PC-9 (cell line): ENCODE results near the gene UGGT2. TPM values are rescaled to one million over a fixed set of nuclear protein-coding genes. Genes with fewer than 3 reads are reported as not detected.

Experiments used
- Bru-seq: library from RNA; stranded (reverse); fragments of 400-500 nt; gene quantifications from one replicate; lab custom pipeline; 2021; lab: Mats Ljungman, UMichigan
- BruChase-seq, 2 experiments: library from RNA; stranded (reverse); fragments of 400-500 nt; gene quantifications; one replicate each; lab custom pipeline; 2021; lab: Mats Ljungman, UMichigan
- BruUV-seq: library from RNA; stranded (reverse); fragments of 400-500 nt; replicated peaks from 2 replicates; lab custom pipeline; 2021; lab: Mats Ljungman, UMichigan
- CTCF ChIA-PET: fragments of 300-600 bp; sonication (Branson Sonifier 250); formaldehyde crosslinking; loops from one replicate; lab custom pipeline; 2022; ENCODE audit warnings: antibody characterized with exemption; lab: Charles Lee
- POLR2A ChIA-PET: fragments of 300-600 bp; sonication (Branson Sonifier 250); formaldehyde crosslinking; loops from one replicate; lab custom pipeline; 2022; ENCODE audit warnings: antibody characterized with exemption; ENCODE audit not compliant: unreplicated experiment; lab: Charles Lee
- DNase-seq, 2 experiments: peaks; one replicate each; pipeline versions ENCODE4 v3.0.0 to v3.0.0-alpha.2; 2015 to 2022; ENCODE audit warnings: mixed read lengths in 1 of 2
- H2AFZ ChIP-seq: fragments of 200-600 bp; sonication (generic); 2 replicates; pipeline ENCODE4 v1.8.1; 2017; ENCODE audit warnings: antibody characterized with exemption
- H3F3A ChIP-seq: fragments of 200-600 bp; sonication (generic); 2 replicates; pipeline ENCODE4 v1.8.1; 2017; ENCODE audit warnings: antibody characterized with exemption, mild to moderate bottlenecking, low read depth; ENCODE audit not compliant: insufficient read depth
- H3K27ac ChIP-seq: fragments of 200-600 bp; sonication (generic); 2 replicates; pipeline ENCODE4 v1.6.1; 2016; ENCODE audit warnings: mixed run types
- H3K27me3 ChIP-seq: fragments of 200-600 bp; sonication (generic); 2 replicates; pipeline ENCODE4 v1.6.1; 2016; ENCODE audit warnings: low read depth, mixed run types; ENCODE audit not compliant: insufficient read depth
- H3K36me3 ChIP-seq: fragments of 200-600 bp; sonication (generic); 2 replicates; pipeline ENCODE4 v1.6.1; 2016; ENCODE audit warnings: low read depth, mixed run types
- H3K4me1 ChIP-seq: fragments of 200-600 bp; sonication (generic); replicated peaks from 2 replicates; pipeline ENCODE4 v1.6.1; 2016; ENCODE audit warnings: mixed run types; ENCODE audit not compliant: insufficient read depth
- H3K4me2 ChIP-seq: fragments of 200-600 bp; sonication (generic); 2 replicates; pipeline ENCODE4 v1.6.1; 2017; ENCODE audit warnings: mixed run types
- H3K4me3 ChIP-seq: fragments of 200-600 bp; sonication (generic); 2 replicates; pipeline ENCODE4 v1.6.1; 2016; ENCODE audit warnings: mixed run types
- H3K79me2 ChIP-seq: fragments of 200-600 bp; sonication (generic); 2 replicates; pipeline ENCODE4 v1.6.1; 2017; ENCODE audit warnings: low read depth, mixed run types
- H3K9me2 ChIP-seq: fragments of 200-600 bp; sonication (generic); 2 replicates; pipeline ENCODE4 v1.8.1; 2017; ENCODE audit warnings: mild to moderate bottlenecking; ENCODE audit not compliant: insufficient read depth
- H3K9me3 ChIP-seq: fragments of 200-600 bp; sonication (generic); 2 replicates; pipeline ENCODE4 v1.8.1; 2016; ENCODE audit warnings: low read depth; ENCODE audit not compliant: insufficient read depth
- H4K20me1 ChIP-seq: fragments of 200-600 bp; sonication (generic); 2 replicates; pipeline ENCODE4 v1.8.1; 2017; ENCODE audit not compliant: insufficient read depth
- CTCF ChIP-seq: fragments of 200-600 bp; sonication (generic); conservative IDR thresholded peaks from 2 replicates; pipeline ENCODE4 v1.6.1; 2017; ENCODE audit warnings: mixed run types, antibody characterized with exemption, mild to moderate bottlenecking, moderate library complexity
- EZH2 ChIP-seq: fragments of 200-600 bp; sonication (generic); IDR thresholded peaks from 2 replicates; pipeline ENCODE4 v1.8.0; 2017; ENCODE audit warnings: antibody characterized with exemption, low read depth
- intact Hi-C: fragments of 100-400 bp; cut with micrococcal nuclease; formaldehyde crosslinking; loops from one replicate; pipeline ENCODE4 v1.10.0; 2022; ENCODE audit not compliant: unreplicated experiment
- long read RNA-seq: library from polyadenylated mRNA; stranded (forward); transcript quantifications from one replicate; pipeline ENCODE4 v2.0.0, GENCODE V29; 2022
- total RNA-seq: library from RNA; stranded (reverse); gene quantifications from 2 replicates; pipeline ENCODE4 v1.2.3, GENCODE V29; 2021

The UGGT2 gene
- total RNA-seq (27.5 and 27.7 TPM in 2 replicates), Bru-seq, nascent RNA (percentile 77 among the genes with signal in this experiment), BruChase-seq, experiment 1, labeled RNA remaining after a 2-hour chase (percentile 82 among the genes with signal in this experiment), BruChase-seq, experiment 2, labeled RNA remaining after a 6-hour chase (percentile 64 among the genes with signal in this experiment)
- long read RNA-seq, transcript UGGT2-204 (10 exons, 1,547 nt), result major isoform, 9 of 24 reads
- long read RNA-seq, partial matches to known transcripts, result 5 of 24 reads
- long read RNA-seq, other reads (novel, unspliced or antisense), result 10 of 24 reads

- no peaks in the 10 kb centered on the region for H3K9me2 ChIP-seq
- CTCF ChIA-PET, result interaction anchor here (0.5 kb wide), 1 partner anchor 914 kb away, joined by 4 read pairs; no protein-coding TSS in a partner anchor
Measured at GRCh38 chr13:96053003-96053703, at the start of gene UGGT2. Gene UGGT2, minus strand, starts transcription at chr13:96053401. Its CDS starts 89 bp downstream, at chr13:96053312.

GRCh38 chr13:96100457-96101220 lies 47.4 kb upstream of the UGGT2 start:
- POLR2A ChIA-PET, result no interaction called here
- Histone ChIP-seq H3K9me2 (no peaks in the 10 kb centered on the region), H3K4me1 (peaks cover 12% of the 10 kb centered on the region; the same call in 1 of the 2 replicates), H3K4me3 (no peak overlapping the region), H3K27me3 (no peaks in the 10 kb centered on the region), H2AFZ (no peak overlapping the region), H3K27ac (no peak overlapping the region), H3K79me2 (no peaks in the 10 kb centered on the region), H3K36me3 (no peaks in the 10 kb centered on the region), H3F3A (no peaks in the 10 kb centered on the region; the same call in 1 of the 2 replicates), H3K9me3 (no peaks in the 10 kb centered on the region), H4K20me1 (no peaks in the 10 kb centered on the region), H3K4me2 (no peak overlapping the region)
- intact Hi-C loops, result no loop called here
- no TSS peak for BruUV-seq
- CTCF ChIA-PET, result interaction anchor here (0.6 kb wide), 1 partner anchor 38 kb away, joined by 28 read pairs; no protein-coding TSS in a partner anchor
- DNase-seq, result no peak
- no peak for TF ChIP-seq CTCF
- no peak for TF ChIP-seq EZH2

More at GRCh38 chr13:96053003-96053703, at the start of gene UGGT2:
- Histone ChIP-seq H3K4me1 (peaks cover 9% of the 10 kb centered on the region), H3F3A (peaks cover 9% of the 10 kb centered on the region; the same call in 1 of the 2 replicates), H4K20me1 (no peaks in the 10 kb centered on the region; the same call in 1 of the 2 replicates), H3K9me3 (no peaks in the 10 kb centered on the region), H3K4me3 (peak within 1 kb of the TSS; percentile 85), H3K27ac (peak within 1 kb of the TSS; percentile 82), H3K4me2 (peak within 1 kb of the TSS; percentile 81), H3K36me3 (no peaks in the 10 kb centered on the region), H3K27me3 (no peaks in the 10 kb centered on the region), H2AFZ (peak within 1 kb of the TSS; percentile 94), H3K79me2 (peaks cover 48% of the 10 kb centered on the region)
- POLR2A ChIA-PET, result interaction anchor here (0.6 kb wide), 2 partner anchors 167 to 391 kb away, joined by 4 to 5 read pairs; no protein-coding TSS in a partner anchor
- DNase-seq, result peak; percentile 86 to 93
- intact Hi-C loops, result loop anchor here (1.0 kb wide), 1 partner anchor 1380 kb away; no protein-coding TSS in a partner anchor
- BruUV-seq, result no TSS peak
- TF ChIP-seq EZH2, result no peak
- no peak; the same call in 1 of the 2 replicates for TF ChIP-seq CTCF
